GM13976 (cell line): ENCODE results near the gene BICDL1.

Source experiments
- DNase-seq: peaks from one replicate; pipeline ENCODE4 v3.0.0; 2012; ENCODE audit warnings: low spot score
- CTCF ChIP-seq: IDR thresholded peaks from 2 replicates; pipeline ENCODE4 v1.5.1; 2012; ENCODE audit warnings: borderline replicate concordance, mild to moderate bottlenecking; ENCODE audit not compliant: insufficient read depth; ENCODE audit errors: extremely low read depth, missing control alignments, control extremely low read depth
- in situ Hi-C: fragments of 300-500 bp; cut with MboI; formaldehyde crosslinking; loops from one replicate; pipeline ENCODE4 v1.12.0; 2022; ENCODE audit warnings: low sequenced_read_pairs, mixed read lengths, inconsistent platforms; ENCODE audit not compliant: unreplicated experiment

The BICDL1 gene

GRCh38 chr12:119998471-119999245, 9.6 kb downstream of the BICDL1 start:
- no peak for TF ChIP-seq CTCF
- DNase-seq, result no peak
- in situ Hi-C loops, result no loop called here

- TF ChIP-seq CTCF, result no peak
- no peak for DNase-seq
- in situ Hi-C loops, result no loop called here
Observed at GRCh38 chr12:120000556-120000955, 11.5 kb downstream of the BICDL1 start.

DNA sequence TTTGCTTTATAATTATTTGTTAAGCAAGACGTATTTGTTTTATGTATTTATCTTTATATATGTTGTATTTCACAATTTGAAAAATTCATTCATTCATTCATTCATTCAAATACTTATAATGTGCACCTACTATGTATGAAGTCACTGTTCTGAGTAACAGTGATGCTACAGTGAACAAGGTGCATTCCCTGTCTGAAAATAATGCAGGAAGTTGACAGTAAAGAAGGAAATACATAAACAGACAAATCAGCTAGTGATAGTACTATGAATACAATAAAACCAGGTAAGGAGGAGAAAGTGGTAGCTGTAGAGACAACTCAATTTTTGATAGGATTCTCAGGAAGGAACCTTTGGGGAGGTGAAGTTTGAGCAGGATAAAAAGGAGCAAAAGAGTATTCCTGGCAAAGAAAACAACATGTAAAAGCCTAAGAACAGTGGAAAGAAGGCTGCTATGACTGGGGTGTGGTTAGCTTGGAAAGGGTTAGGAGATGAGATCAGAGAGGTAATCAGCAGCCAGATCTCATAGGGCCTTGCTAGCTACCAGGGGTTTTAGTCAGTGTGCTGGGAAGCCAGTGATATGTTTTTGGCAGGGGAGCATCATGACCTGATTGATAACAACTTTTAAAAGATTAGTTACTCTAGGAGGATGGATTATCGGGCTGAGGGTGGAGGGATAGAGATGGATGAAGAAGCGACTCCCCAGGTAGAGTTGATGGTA, 17.4 kb downstream of the BICDL1 start:
- DNase-seq, result no peak
- in situ Hi-C loops, result no loop called here
- no peak for TF ChIP-seq CTCF

DNA sequence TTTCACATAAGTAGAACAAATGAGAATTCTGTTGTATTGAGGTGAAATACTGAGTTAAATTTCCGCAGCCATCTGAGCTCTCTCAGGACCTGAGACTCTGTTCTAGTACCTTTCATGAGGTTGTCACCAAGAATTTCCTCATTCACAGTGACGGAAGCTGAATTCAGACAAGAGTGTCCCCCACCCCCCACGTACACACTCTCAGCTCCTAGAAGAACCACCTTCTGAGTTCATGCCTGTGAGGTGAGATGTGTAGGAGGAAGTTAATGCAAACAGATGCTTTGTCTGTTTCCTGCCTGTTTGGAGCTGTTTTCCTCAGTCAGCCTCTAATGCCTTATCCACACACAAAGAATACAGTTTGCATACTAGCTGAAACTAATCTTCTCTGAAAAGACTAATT, 18.2 kb downstream of the BICDL1 start:
- DNase-seq, result no peak
- TF ChIP-seq CTCF, result no peak
- in situ Hi-C loops, result no loop called here

DNA sequence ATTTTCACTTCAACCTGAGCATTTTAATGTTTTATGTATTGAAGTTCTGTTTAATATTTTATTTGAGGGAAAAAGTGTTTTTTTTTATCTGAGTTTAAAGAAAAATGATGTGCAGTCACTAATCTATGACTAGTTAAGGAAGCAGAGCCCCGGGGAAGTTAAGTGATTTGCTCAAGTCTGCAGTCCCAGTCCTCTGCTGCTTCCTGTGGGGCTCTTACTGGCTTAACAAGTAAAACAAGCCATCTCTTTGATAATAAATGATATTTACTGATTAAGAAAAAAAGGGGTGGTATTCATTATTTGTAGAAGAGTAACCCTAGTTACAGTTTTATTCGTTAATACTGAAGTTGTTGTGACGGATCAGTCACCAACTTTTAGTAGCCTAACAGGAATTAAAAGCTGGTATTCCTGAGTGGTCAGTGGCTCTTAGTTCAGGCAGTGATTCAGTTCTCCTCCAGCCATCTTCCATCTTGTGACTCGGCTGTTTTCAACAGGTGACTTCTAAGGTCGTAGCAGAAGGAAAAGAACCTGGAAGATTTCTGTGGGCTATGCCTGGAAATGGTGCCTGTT, 21.7 kb downstream of the BICDL1 start:
- no peak for DNase-seq
- no peak for TF ChIP-seq CTCF
- in situ Hi-C loops, result no loop called here

- no peak for TF ChIP-seq CTCF
- DNase-seq, result peak; percentile 86
- in situ Hi-C loops, result no loop called here
Observed at GRCh38 chr12:120012067-120012621, 23.1 kb downstream of the BICDL1 start.
